ENCODE data around the gene CLASP1. TPM values are rescaled to one million over a fixed set of nuclear protein-coding genes. Genes with fewer than 3 reads are reported as not detected.
"Not testable (repeated sequence)": the region's sequence is repeated elsewhere in the genome, so short reads cannot be mapped to it uniquely, and the experiment has no call there.

CLASP1 gene
- total RNA-seq, 1 donor from 2014 or later: 54.1 TPM

- H3K36me3 ChIP-seq (ENCODE audit: control insufficient read depth, insufficient read depth, low read length): no peaks in the 10 kb centered on the region
- TF ChIP-seq, protein P1, sequence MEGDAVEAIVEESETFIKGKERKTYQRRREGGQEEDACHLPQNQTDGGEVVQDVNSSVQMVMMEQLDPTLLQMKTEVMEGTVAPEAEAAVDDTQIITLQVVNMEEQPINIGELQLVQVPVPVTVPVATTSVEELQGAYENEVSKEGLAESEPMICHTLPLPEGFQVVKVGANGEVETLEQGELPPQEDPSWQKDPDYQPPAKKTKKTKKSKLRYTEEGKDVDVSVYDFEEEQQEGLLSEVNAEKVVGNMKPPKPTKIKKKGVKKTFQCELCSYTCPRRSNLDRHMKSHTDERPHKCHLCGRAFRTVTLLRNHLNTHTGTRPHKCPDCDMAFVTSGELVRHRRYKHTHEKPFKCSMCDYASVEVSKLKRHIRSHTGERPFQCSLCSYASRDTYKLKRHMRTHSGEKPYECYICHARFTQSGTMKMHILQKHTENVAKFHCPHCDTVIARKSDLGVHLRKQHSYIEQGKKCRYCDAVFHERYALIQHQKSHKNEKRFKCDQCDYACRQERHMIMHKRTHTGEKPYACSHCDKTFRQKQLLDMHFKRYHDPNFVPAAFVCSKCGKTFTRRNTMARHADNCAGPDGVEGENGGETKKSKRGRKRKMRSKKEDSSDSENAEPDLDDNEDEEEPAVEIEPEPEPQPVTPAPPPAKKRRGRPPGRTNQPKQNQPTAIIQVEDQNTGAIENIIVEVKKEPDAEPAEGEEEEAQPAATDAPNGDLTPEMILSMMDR (IDR thresholded peaks at IDR 0.05; ENCODE audit: insufficient read depth, low read length, poor library complexity, severe bottlenecking): no peak
- DNase-seq (ENCODE audit: low read depth): no peak
Measured at GRCh38 chr2:121625953-121626352, 23.3 kb downstream of the CLASP1 start.

GRCh38 chr2:121617042-121617599 lies 32.1 kb downstream of the CLASP1 start:
- TF ChIP-seq, protein P1 (IDR thresholded peaks at IDR 0.05; ENCODE audit: insufficient read depth, low read length, poor library complexity, severe bottlenecking): no peak
- DNase-seq (ENCODE audit: low read depth): no peak
- no peak overlapping the region for H3K4me3 ChIP-seq (ENCODE audit: low read depth, low read length)
- no peaks in the 10 kb centered on the region for H3K36me3 ChIP-seq (ENCODE audit: control insufficient read depth, insufficient read depth, low read length)
- H3K27me3 ChIP-seq (ENCODE audit: control insufficient read depth, insufficient read depth, low read length): no peaks in the 10 kb centered on the region

More at GRCh38 chr2:121625953-121626352, 23.3 kb downstream of the CLASP1 start:
- Histone ChIP-seq H3K27me3 (ENCODE audit: control insufficient read depth, insufficient read depth, low read length) (no peaks in the 10 kb centered on the region), H3K4me3 (ENCODE audit: low read depth, low read length) (no peak overlapping the region)

DNA sequence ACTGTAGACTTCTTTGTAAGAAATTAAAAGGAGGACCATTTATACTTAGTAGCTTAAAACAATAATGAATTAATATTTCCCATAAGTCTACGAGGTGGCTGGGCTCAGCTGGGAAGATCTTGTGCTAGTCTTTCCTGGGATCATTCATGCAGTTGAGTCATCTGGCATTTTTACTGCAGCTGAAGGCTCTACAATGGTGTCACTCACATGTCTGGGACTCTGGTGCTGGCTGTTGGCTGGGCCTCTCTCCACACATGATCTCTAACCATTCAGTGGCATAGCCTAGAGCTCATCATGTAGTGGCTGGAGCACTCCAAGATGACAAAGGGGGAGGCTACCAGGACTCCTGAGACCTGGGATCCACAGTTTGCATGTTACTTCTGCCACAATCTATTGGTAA lies 35.5 kb downstream of the CLASP1 start:
- Histone ChIP-seq H3K4me3 (ENCODE audit: low read depth, low read length) (no peak overlapping the region), H3K27me3 (ENCODE audit: control insufficient read depth, insufficient read depth, low read length) (no peaks in the 10 kb centered on the region), H3K36me3 (ENCODE audit: control insufficient read depth, insufficient read depth, low read length) (no peaks in the 10 kb centered on the region)
- TF ChIP-seq, protein P1 (IDR thresholded peaks at IDR 0.05; ENCODE audit: insufficient read depth, low read length, poor library complexity, severe bottlenecking): no peak
- no peak for DNase-seq (ENCODE audit: low read depth)

DNA sequence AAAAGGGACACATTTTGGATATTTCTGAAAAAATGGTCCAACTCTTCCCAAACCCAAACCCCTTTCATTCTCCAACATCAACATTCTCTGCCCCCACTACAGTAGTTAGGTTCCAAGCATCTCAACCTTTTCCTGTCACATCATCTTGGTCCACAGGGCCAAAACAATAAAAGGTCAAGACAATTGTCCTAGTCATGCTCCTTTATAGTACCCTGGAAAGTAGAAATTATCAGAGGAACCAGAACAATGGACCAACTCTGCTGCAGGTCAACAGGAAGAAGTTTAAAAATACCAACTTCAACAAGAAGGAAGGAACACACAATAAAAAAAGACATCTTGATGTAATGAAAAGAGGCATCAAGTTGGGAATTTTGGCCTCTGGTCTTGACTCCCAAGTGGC lies 36.1 kb downstream of the CLASP1 start:
- no peak overlapping the region for H3K4me3 ChIP-seq (ENCODE audit: low read depth, low read length)

DNA sequence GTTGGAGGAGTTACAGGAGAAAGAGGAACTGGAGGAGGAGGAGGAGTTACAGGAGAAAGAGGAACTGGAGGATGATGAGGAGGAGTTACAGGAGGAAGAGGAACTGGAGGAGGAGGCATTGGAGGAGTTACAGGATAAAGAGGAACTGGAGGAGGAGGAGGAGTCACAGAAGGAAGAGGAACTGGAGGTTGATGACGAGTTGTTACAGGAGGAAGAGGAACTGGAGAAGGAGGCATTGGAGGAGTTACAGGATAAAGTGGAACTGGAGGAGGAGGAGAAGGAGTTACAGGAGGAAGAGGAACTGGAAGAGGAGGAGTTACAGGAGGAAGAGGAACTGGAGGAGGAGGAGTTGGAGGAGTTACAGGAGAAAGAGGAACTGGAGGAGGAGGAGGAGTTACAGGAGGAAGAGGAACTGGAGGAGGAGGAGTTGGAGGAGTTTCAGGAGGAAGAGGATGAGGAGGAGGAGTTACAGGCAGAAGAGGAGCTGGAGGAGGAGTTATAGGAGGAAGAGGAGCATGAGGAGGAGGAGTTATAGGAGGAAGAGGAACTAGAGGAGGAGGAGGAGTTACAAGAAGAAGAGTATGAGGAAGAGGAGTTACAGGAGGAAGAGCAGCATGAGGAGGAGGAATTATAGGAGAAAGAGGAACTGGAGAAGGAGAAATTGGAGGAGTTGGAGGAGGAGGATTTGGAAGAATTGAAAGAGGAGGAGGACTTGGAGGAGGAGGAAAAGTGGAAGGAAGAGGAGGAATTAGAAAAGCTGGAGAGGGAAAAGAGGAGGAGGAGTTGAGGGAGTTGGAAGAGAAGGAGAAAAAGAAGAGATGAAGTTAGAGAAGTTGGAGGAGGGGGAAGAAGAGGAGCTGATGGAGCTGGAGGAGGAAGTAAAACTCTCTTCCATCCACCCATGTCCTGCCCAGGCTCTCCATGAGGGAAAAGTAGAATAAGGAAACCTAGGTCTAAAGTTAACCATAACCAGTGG lies 37.2 kb downstream of the CLASP1 start:
- Histone ChIP-seq H3K36me3 (ENCODE audit: control insufficient read depth, insufficient read depth, low read length) (no peaks in the 10 kb centered on the region), H3K27me3 (ENCODE audit: control insufficient read depth, insufficient read depth, low read length) (no peaks in the 10 kb centered on the region), H3K4me3 (ENCODE audit: low read depth, low read length) (no peak overlapping the region)
- no peak for DNase-seq (ENCODE audit: low read depth)
- TF ChIP-seq, protein P1 (IDR thresholded peaks at IDR 0.05; ENCODE audit: insufficient read depth, low read length, poor library complexity, severe bottlenecking): no peak

More for the DNA sequence above, 36.1 kb downstream of the CLASP1 start:
- TF ChIP-seq, protein P1 (IDR thresholded peaks at IDR 0.05; ENCODE audit: insufficient read depth, low read length, poor library complexity, severe bottlenecking): no peak
- H3K36me3 ChIP-seq (ENCODE audit: control insufficient read depth, insufficient read depth, low read length): no peaks in the 10 kb centered on the region
- DNase-seq (ENCODE audit: low read depth): no peak
- no peaks in the 10 kb centered on the region for H3K27me3 ChIP-seq (ENCODE audit: control insufficient read depth, insufficient read depth, low read length)

DNA sequence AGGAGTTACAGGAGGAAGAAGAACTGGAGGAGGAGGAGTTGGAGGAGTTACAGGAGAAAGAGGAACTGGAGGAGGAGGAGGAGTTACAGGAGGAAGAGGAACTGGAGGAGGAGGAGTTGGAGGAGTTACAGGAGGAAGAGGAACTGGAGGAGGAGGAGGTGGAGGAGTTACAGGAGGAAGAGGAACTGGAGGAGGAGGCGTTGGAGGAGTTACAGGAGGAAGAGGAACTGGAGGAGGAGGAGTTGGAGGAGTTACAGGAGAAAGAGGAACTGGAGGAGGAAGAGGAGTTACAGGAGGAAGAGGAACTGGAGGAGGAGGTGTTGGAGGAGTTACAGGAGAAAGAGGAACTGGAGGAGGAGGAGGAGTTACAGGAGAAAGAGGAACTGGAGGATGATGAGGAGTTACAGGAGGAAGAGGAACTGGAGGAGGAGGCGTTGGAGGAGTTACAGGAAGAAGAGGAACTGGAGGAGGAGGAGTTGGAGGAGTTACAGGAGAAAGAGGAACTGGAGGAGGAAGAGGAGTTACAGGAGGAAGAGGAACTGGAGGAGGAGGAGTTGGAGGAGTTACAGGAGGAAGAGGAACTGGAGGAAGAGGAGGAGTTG lies 38.1 kb downstream of the CLASP1 start:
- DNase-seq (ENCODE audit: low read depth); H3K4me3 ChIP-seq (ENCODE audit: low read depth, low read length); H3K36me3 ChIP-seq (ENCODE audit: control insufficient read depth, insufficient read depth, low read length); H3K27me3 ChIP-seq (ENCODE audit: control insufficient read depth, insufficient read depth, low read length): not testable (repeated sequence)

DNA sequence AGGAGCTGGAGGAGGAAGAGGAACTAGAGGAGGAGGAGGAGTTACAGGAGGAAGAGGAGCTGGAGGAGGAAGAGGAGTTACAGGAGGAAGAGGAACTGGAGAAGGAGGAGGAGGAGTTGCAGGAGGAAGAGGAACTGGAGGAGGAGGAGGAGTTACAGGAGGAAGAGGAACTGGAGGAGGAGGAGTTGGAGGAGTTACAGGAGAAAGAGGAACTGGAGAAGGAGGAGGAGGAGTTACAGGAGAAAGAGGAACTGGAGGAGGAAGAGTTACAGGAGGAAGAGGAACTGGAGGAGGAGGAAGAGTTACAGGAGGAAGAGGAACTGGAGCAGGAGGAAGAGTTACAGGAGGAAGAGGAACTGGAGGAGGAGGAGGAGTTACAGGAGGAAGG lies 38.8 kb downstream of the CLASP1 start:
- not testable (repeated sequence) for DNase-seq (ENCODE audit: low read depth); H3K27me3 ChIP-seq (ENCODE audit: control insufficient read depth, insufficient read depth, low read length); H3K4me3 ChIP-seq (ENCODE audit: low read depth, low read length); H3K36me3 ChIP-seq (ENCODE audit: control insufficient read depth, insufficient read depth, low read length)
